CD8-positive, alpha-beta memory T cell (primary cell): ENCODE data around the gene PRDM2. TPM values are rescaled to one million over a fixed set of nuclear protein-coding genes. Genes with fewer than 3 reads are reported as not detected.
A peak's percentile ranks its signal among the peaks of the same experiment; 100 is the strongest.

ENCODE experiments used
- CTCF ChIA-PET: fragments of 350-600 bp; sonication (Branson Sonifier 250); formaldehyde crosslinking; loops from one replicate; lab custom pipeline; 2021; ENCODE audit warnings: antibody characterized with exemption; lab: Charles Lee
- POLR2A ChIA-PET: fragments of 350-600 bp; sonication (Branson Sonifier 250); formaldehyde crosslinking; loops from one replicate; lab custom pipeline; 2021; ENCODE audit warnings: antibody characterized with exemption; lab: Charles Lee
- DNase-seq, 5 donors: peaks; one replicate each; pipeline versions ENCODE4 v3.0.0 to v3.0.0-alpha.2; 2020 to 2022; ENCODE audit warnings: mixed read lengths in 1 of 5
- H3K27ac ChIP-seq: one replicate; pipeline ENCODE4 v1.7.0; 2013; ENCODE audit warnings: low read depth, mild to moderate bottlenecking, low read length, moderate library complexity
- H3K27me3 ChIP-seq: 2 replicates; pipeline ENCODE4 v1.7.0; 2013; ENCODE audit warnings: low read length, mild to moderate bottlenecking; ENCODE audit not compliant: insufficient read depth, poor library complexity, severe bottlenecking
- H3K36me3 ChIP-seq: 2 replicates; pipeline ENCODE4 v1.7.0; 2013; ENCODE audit warnings: mild to moderate bottlenecking, low read length, moderate library complexity; ENCODE audit not compliant: insufficient read depth
- H3K4me1 ChIP-seq: 2 replicates; pipeline ENCODE4 v1.7.0; 2013; ENCODE audit warnings: mild to moderate bottlenecking, low read length, moderate library complexity; ENCODE audit not compliant: insufficient read depth
- H3K4me3 ChIP-seq: 2 replicates; pipeline ENCODE4 v1.7.0; 2013; ENCODE audit warnings: mild to moderate bottlenecking, low read length
- H3K9me3 ChIP-seq: 2 replicates; pipeline ENCODE4 v1.7.0; 2013; ENCODE audit warnings: mild to moderate bottlenecking, low read length
- H3K27ac Mint-ChIP-seq, 8 donors: one replicate each; pipeline ENCODE4 v1.8.0; 2020 to 2021; ENCODE audit warnings: mixed read lengths in 8 of 8, mild to moderate bottlenecking in 6 of 8, inconsistent platforms in 3 of 8, moderate library complexity in 3 of 8
- H3K27me3 Mint-ChIP-seq, 2 donors: one replicate each; pipeline ENCODE4 v1.8.0; 2020 to 2021; ENCODE audit warnings: mixed read lengths in 2 of 2, mild to moderate bottlenecking in 1 of 2, moderate library complexity in 1 of 2
- H3K36me3 Mint-ChIP-seq, 3 donors: one replicate each; pipeline ENCODE4 v1.8.0; 2020 to 2021; ENCODE audit warnings: mixed read lengths in 3 of 3, inconsistent platforms in 1 of 3, mild to moderate bottlenecking in 1 of 3
- H3K4me1 Mint-ChIP-seq, 3 donors: one replicate each; pipeline ENCODE4 v1.8.0; 2020 to 2021; ENCODE audit warnings: mixed read lengths in 3 of 3, inconsistent platforms in 1 of 3, mild to moderate bottlenecking in 1 of 3
- H3K4me3 Mint-ChIP-seq, 7 donors: one replicate each; pipeline ENCODE4 v1.8.0; 2020 to 2021; ENCODE audit warnings: mixed read lengths in 7 of 7, mild to moderate bottlenecking in 6 of 7, moderate library complexity in 4 of 7, inconsistent platforms in 2 of 7
- H3K9me3 Mint-ChIP-seq, 5 donors: one replicate each; pipeline ENCODE4 v1.8.0; 2020 to 2022; ENCODE audit warnings: mixed read lengths in 5 of 5, mild to moderate bottlenecking in 3 of 5, moderate library complexity in 2 of 5, inconsistent platforms in 1 of 5
- polyA plus RNA-seq: library from polyadenylated mRNA; unstranded; fragments of 300-500 nt; fragmentation: Illumina TruSeq; gene quantifications from one replicate; pipeline ENCODE4 v1.2.3, GENCODE V29; 2021
- total RNA-seq, 2 experiments: library from RNA; stranded (reverse); gene quantifications; one replicate each; pipeline ENCODE4 v1.2.3, GENCODE V29; 2021

The PRDM2 gene
- total and polyA plus RNA-seq, 3 experiments from 2014 or later: 24.4 to 70.1 (median 67.9) TPM

- POLR2A ChIA-PET: no interaction called here
- Histone ChIP-seq H3K4me1 (no peaks in the 10 kb centered on the region), H3K36me3 (peaks cover 12% of the 10 kb centered on the region), H3K4me3 (no peak overlapping the region), H3K27ac (no peak overlapping the region), H3K27me3 (no peaks in the 10 kb centered on the region), H3K9me3 (no peaks in the 10 kb centered on the region)
- Mint-ChIP-seq H3K36me3 (peaks cover 0 to 77% (median 18%) of the 10 kb centered on the region in 3 donors), H3K4me1 (peaks cover 68 to 95% (median 93%) of the 10 kb centered on the region in 3 donors), H3K4me3 (no peak overlapping the region), H3K27ac (peak overlapping the region in 4 of 8 donors; percentile 27 to 71 (median 50)), H3K9me3 (no peaks in the 10 kb centered on the region), H3K27me3 (no peaks in the 10 kb centered on the region)
- DNase-seq: no peak
- CTCF ChIA-PET: no interaction called here
Measured at GRCh38 chr1:13793088-13793730, 93.2 kb downstream of the PRDM2 start.

GRCh38 chr1:13794231-13795187, 94.5 kb downstream of the PRDM2 start:
- no peak overlapping the region for H3K27ac ChIP-seq
- H3K27me3 ChIP-seq: no peaks in the 10 kb centered on the region
- no peak overlapping the region for H3K4me3 ChIP-seq
- no peak for DNase-seq
- H3K36me3 Mint-ChIP-seq: peaks cover 0 to 74% (median 16%) of the 10 kb centered on the region in 3 donors
- no peaks in the 10 kb centered on the region for H3K9me3 ChIP-seq
- H3K27ac Mint-ChIP-seq: peak overlapping the region in 5 of 8 donors; percentile 23 to 64 (median 57)
- ChIA-PET POLR2A (no interaction called here), CTCF (no interaction called here)
- H3K4me1 ChIP-seq: no peaks in the 10 kb centered on the region
- H3K27me3 Mint-ChIP-seq: no peaks in the 10 kb centered on the region
- peaks cover 6% of the 10 kb centered on the region for H3K36me3 ChIP-seq
- H3K9me3 Mint-ChIP-seq: no peaks in the 10 kb centered on the region
- peak overlapping the region in 1 of 7 donors; percentile 38 for H3K4me3 Mint-ChIP-seq
- peaks cover 68 to 90% (median 88%) of the 10 kb centered on the region in 3 donors for H3K4me1 Mint-ChIP-seq

GRCh38 chr1:13797397-13797796, 97.4 kb downstream of the PRDM2 start:
- Histone ChIP-seq H3K27me3 (no peaks in the 10 kb centered on the region), H3K27ac (no peak overlapping the region), H3K4me3 (no peak overlapping the region), H3K4me1 (no peaks in the 10 kb centered on the region), H3K9me3 (no peaks in the 10 kb centered on the region), H3K36me3 (peaks cover 6% of the 10 kb centered on the region)
- ChIA-PET POLR2A (no interaction called here), CTCF (interaction anchor here (0.6 to 0.9 kb wide), 2 partner anchors 14 to 148 kb away, joined by 3 read pairs; no protein-coding TSS in a partner anchor)
- H3K27ac Mint-ChIP-seq: peak overlapping the region in 5 of 8 donors; percentile 23 to 78 (median 42)
- H3K4me3 Mint-ChIP-seq: peak overlapping the region in 3 of 7 donors; percentile 2 to 28 (median 20)
- no peaks in the 10 kb centered on the region for H3K9me3 Mint-ChIP-seq
- peaks cover 0 to 62% (median 14%) of the 10 kb centered on the region in 3 donors for H3K36me3 Mint-ChIP-seq
- H3K27me3 Mint-ChIP-seq: no peaks in the 10 kb centered on the region
- no peak for DNase-seq
- H3K4me1 Mint-ChIP-seq: peaks cover 57 to 87% (median 75%) of the 10 kb centered on the region in 3 donors

- Histone ChIP-seq H3K4me1 (no peaks in the 10 kb centered on the region), H3K36me3 (no peaks in the 10 kb centered on the region), H3K27ac (no peak overlapping the region), H3K4me3 (no peak overlapping the region), H3K27me3 (no peaks in the 10 kb centered on the region), H3K9me3 (no peaks in the 10 kb centered on the region)
- no peaks in the 10 kb centered on the region for H3K27me3 Mint-ChIP-seq
- H3K4me1 Mint-ChIP-seq: peaks cover 58 to 84% (median 74%) of the 10 kb centered on the region in 3 donors
- H3K36me3 Mint-ChIP-seq: peaks cover 0 to 59% (median 11%) of the 10 kb centered on the region in 3 donors
- H3K4me3 Mint-ChIP-seq: no peak overlapping the region
- peak overlapping the region in 4 of 8 donors; percentile 20 to 78 (median 42) for H3K27ac Mint-ChIP-seq
- ChIA-PET POLR2A (interaction anchor here (0.6 kb wide), 1 partner anchor 17 kb away, joined by 3 read pairs; no protein-coding TSS in a partner anchor), CTCF (interaction anchor here (0.9 kb wide), 1 partner anchor 15 kb away, joined by 3 read pairs; no protein-coding TSS in a partner anchor)
- DNase-seq: no peak
- H3K9me3 Mint-ChIP-seq: no peaks in the 10 kb centered on the region
Measured at GRCh38 chr1:13798120-13798519, 98.1 kb downstream of the PRDM2 start.

GRCh38 chr1:13799502-13800283, 99.7 kb downstream of the PRDM2 start:
- Histone ChIP-seq H3K27ac (no peak overlapping the region), H3K4me3 (no peak overlapping the region), H3K27me3 (no peaks in the 10 kb centered on the region), H3K36me3 (no peaks in the 10 kb centered on the region), H3K9me3 (no peaks in the 10 kb centered on the region), H3K4me1 (no peaks in the 10 kb centered on the region)
- no peak for DNase-seq
- ChIA-PET POLR2A (interaction anchor here (0.7 kb wide), 1 partner anchor 30 kb away, joined by 3 read pairs; no protein-coding TSS in a partner anchor), CTCF (no interaction called here)
- no peaks in the 10 kb centered on the region for H3K27me3 Mint-ChIP-seq
- H3K36me3 Mint-ChIP-seq: peaks cover 0 to 52% (median 4%) of the 10 kb centered on the region in 3 donors
- H3K9me3 Mint-ChIP-seq: no peaks in the 10 kb centered on the region
- peaks cover 50 to 69% (median 59%) of the 10 kb centered on the region in 3 donors for H3K4me1 Mint-ChIP-seq
- peak overlapping the region in 2 of 8 donors; percentile 27 to 63 for H3K27ac Mint-ChIP-seq
- no peak overlapping the region for H3K4me3 Mint-ChIP-seq

- Histone ChIP-seq H3K27me3 (no peaks in the 10 kb centered on the region), H3K27ac (no peak overlapping the region), H3K4me3 (no peak overlapping the region), H3K36me3 (no peaks in the 10 kb centered on the region), H3K4me1 (no peaks in the 10 kb centered on the region), H3K9me3 (no peaks in the 10 kb centered on the region)
- no peaks in the 10 kb centered on the region for H3K9me3 Mint-ChIP-seq
- POLR2A ChIA-PET: no interaction called here
- H3K27me3 Mint-ChIP-seq: no peaks in the 10 kb centered on the region
- peaks cover 37 to 58% (median 44%) of the 10 kb centered on the region in 3 donors for H3K4me1 Mint-ChIP-seq
- CTCF ChIA-PET: no interaction called here
- peaks cover 0 to 51% (median 3%) of the 10 kb centered on the region in 3 donors for H3K36me3 Mint-ChIP-seq
- H3K27ac Mint-ChIP-seq: no peak overlapping the region
- DNase-seq: no peak
- no peak overlapping the region for H3K4me3 Mint-ChIP-seq
Measured at GRCh38 chr1:13801232-13801631, 101.2 kb downstream of the PRDM2 start.

- Mint-ChIP-seq H3K27ac (peak overlapping the region in 1 of 8 donors; percentile 37), H3K27me3 (no peaks in the 10 kb centered on the region), H3K36me3 (peaks cover 0 to 54% (median 5%) of the 10 kb centered on the region in 3 donors), H3K9me3 (no peaks in the 10 kb centered on the region), H3K4me3 (no peak overlapping the region), H3K4me1 (peaks cover 39 to 58% (median 41%) of the 10 kb centered on the region in 3 donors)
- H3K36me3 ChIP-seq: no peaks in the 10 kb centered on the region
- no peaks in the 10 kb centered on the region for H3K27me3 ChIP-seq
- DNase-seq: no peak
- ChIA-PET POLR2A (no interaction called here), CTCF (no interaction called here)
- no peak overlapping the region for H3K27ac ChIP-seq
- H3K9me3 ChIP-seq: no peaks in the 10 kb centered on the region
- H3K4me1 ChIP-seq: no peaks in the 10 kb centered on the region
- no peak overlapping the region for H3K4me3 ChIP-seq
Measured at GRCh38 chr1:13801655-13802486, 101.9 kb downstream of the PRDM2 start.
